ENCODE results near the gene FYB1.
A peak's percentile ranks its signal among the peaks of the same experiment; 100 is the strongest.

The FYB1 gene

DNA sequence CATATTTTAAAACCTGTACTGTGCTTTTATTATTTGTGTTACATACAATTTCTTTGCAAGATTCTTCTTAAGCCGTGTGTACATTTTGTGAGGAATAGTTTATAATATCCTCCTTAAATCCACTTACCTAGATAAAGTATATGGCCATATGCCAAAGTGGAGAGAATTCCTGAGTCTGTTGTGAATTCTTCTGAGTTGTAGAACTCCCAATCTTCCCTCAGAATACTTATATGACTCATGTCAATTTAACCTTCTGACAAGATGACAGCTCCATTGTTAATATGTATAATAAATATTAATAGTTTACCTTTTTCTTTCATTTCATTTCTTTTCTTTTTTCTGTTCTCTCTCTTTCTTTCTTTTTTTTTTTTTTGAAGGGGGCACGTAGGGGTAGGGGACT lies 139.2 kb downstream of the FYB1 start:
- no peak for DNase-seq (ENCODE audit: low spot score)

- no peak for DNase-seq (ENCODE audit: low spot score)
Measured at GRCh38 chr5:39079147-39079546, 140.2 kb downstream of the FYB1 start.

GRCh38 chr5:39076757-39077728 lies 142.3 kb downstream of the FYB1 start:
- no peak for DNase-seq (ENCODE audit: low spot score)

DNA sequence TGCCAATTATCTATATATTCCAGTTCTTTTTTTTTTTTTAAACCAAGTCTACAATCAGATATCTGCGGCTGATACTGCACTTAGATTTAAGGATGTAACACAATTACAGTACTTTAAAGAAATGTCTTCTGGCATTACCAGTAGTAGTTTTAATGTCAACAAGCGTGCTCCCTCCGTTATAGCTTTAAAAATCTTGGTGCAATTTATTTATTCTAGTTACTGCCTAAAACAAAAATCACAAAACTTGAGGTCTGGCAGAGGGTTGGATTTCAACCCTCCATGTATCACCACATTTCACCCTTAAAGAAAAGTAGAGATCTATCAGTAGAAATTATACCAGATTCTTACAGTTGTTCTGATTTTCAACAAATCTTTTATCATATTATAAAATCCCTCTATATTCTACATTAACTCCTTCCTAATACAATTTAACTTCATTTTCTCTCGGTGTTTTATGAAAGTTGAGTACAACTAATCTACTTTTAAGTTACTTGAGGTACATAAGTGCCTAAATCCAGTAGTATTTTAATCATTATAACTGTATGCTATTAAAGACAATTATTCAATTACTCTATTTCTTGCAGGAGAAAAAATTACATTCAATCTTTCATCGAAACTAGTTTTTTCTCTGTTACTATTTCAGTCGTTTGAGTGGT lies 143.1 kb downstream of the FYB1 start:
- no peak for DNase-seq (ENCODE audit: low spot score)

- DNase-seq (ENCODE audit: low spot score), result peak; percentile 96
Measured at GRCh38 chr5:39074017-39074814, 145.1 kb downstream of the FYB1 start, which contains the start of gene RICTOR. RICTOR (minus strand) TSS chr5:39074399; CDS start chr5:39074377, 22 bp downstream.

DNA sequence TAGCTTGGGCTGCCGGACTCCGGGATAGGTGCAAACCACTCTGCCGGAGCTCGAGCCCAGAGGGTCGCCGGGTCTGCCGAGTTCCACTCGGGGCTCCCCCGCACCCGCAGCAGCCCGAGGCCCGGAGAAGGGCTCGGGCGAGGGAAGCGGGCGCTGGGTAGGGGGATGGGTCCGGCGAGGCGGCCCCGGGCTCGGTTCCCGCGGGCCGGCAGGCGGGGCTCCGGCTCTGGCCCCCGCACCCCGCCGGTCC lies 145.7 kb downstream of the FYB1 start:
- DNase-seq (ENCODE audit: low spot score), result no peak

DNA sequence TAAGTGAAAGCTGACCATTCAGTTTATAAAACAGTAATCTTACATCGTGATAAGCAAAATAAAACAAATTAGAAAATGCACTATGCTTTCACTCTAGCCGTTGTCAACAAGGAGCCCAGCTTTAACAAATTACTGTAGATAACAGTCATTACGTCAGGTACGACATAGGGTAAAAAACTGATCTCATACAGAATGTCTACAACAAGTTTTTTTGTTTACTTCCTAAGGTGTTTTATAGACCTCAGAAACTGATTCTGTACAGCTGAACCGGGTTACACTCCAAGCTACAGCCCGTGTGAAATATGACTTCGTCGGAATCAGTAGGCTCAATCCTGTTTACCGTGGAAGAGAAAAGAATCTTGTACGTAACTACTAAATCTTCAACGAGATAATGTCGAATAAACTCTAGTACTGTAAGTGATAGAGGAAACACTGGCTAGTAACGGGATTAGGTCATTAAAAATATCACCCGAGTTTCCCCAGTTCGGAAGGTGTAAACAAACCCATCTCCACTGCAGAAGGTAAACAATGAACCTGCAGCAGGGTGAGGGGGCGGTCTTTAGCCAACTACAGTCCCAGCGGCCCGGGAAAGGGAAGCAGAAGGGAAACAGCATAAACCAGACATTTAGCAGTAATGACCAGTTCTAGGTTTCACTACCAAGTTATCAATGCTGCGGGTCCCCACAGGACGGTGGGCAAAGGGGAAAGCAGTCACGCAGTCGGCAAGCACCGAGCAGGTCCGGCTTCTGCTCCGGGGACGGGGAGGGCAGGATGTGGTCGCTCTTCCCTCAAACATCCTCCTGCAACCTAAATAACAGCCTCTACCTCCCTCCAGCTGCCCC lies 146.2 kb downstream of the FYB1 start:
- peak; percentile 75 for DNase-seq (ENCODE audit: low spot score)

GRCh38 chr5:39068099-39068498 lies 151.3 kb downstream of the FYB1 start:
- DNase-seq (ENCODE audit: low spot score), result no peak

DNA sequence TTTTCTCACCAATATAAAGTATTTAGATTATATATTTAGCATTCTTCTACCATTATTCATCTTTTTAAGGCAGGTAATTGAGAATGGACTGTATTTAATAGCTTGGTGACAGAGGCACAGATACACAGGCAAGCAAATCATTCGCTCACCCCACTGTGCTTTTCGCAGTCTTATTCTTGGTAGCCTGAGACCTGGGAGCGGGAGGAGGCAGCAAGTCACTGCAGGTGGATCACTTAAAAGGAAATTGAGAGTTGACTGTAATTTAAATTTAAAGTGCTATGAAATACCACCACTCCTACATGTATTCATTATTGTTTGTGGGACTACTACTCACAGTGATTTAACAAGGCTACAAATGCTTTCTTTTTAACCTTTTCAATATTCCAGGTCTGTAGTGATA lies 154.9 kb downstream of the FYB1 start:
- DNase-seq (ENCODE audit: low spot score), result no peak

DNA sequence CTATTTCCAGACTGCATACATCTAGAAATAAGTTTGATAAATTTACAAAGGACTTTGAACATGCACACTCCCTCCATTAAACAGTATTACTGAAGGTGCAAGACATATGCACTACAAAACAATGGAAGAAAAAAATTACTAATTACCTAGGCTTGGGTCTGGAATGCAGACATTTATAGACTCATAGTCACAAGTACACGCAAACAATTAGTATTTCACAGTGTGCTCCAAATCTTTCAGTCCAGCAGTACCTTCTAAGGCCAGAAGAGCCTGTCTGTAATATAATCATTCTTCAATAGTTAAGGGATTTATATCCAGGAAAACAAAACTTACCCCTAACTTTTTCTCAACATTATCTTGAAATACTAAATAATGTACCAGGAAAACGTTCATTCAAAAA lies 156.3 kb downstream of the FYB1 start:
- DNase-seq (ENCODE audit: low spot score), result no peak

GRCh38 chr5:39062530-39062929 lies 156.8 kb downstream of the FYB1 start:
- DNase-seq (ENCODE audit: low spot score), result no peak

GRCh38 chr5:39062104-39062503 lies 157.3 kb downstream of the FYB1 start:
- DNase-seq (ENCODE audit: low spot score), result no peak

DNA sequence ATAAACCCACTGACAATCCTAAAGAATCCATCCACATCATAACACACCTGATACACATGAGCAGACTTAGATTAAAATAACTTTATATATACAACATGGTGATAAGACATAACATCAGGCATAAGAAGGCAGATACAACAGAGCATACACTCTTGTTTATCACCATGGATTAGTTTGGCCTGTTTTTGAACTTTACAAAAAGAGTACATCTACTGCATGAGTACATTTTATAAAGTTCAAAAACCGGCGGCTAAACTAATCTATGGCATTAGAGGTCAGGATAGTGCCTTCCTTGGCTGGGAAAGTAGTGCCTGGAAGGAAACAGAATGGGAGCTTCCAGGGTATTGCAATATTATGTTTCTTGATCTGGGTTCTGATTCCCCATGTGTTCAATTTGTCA lies 160.3 kb downstream of the FYB1 start:
- DNase-seq (ENCODE audit: low spot score), result no peak

- DNase-seq (ENCODE audit: low spot score), result no peak
Measured at GRCh38 chr5:39058178-39058921, 161.0 kb downstream of the FYB1 start.

GRCh38 chr5:39057734-39058133 lies 161.6 kb downstream of the FYB1 start:
- DNase-seq (ENCODE audit: low spot score), result no peak

- DNase-seq (ENCODE audit: low spot score), result no peak
Measured at GRCh38 chr5:39055768-39056398, 163.5 kb downstream of the FYB1 start.
